BLaER1 treated with 17β-estradiol and CSF1 and Interleukin-3, amounts not matched to agents 10 nM and 100 nM (cell line): ENCODE data around the gene KRT27.

Experiments
- H3K27ac ChIP-seq, 11 experiments: shearing (Covaris generic); formaldehyde crosslinking; 2 replicates each; pipeline ENCODE4 v1.8.1; 2022
- H3K27me3 ChIP-seq, 11 experiments: shearing (Covaris generic); formaldehyde crosslinking; 2 replicates each; pipeline ENCODE4 v1.8.1; 2022
- H3K36me3 ChIP-seq, 11 experiments: shearing (Covaris generic); formaldehyde crosslinking; 2 replicates each; pipeline ENCODE4 v1.8.1; 2022
- H3K4me1 ChIP-seq, 10 experiments: shearing (Covaris generic); formaldehyde crosslinking; 2 replicates each; pipeline ENCODE4 v1.8.1; 2022
- H3K4me2 ChIP-seq, 11 experiments: shearing (Covaris generic); formaldehyde crosslinking; 2 replicates each; pipeline ENCODE4 v1.8.1; 2022
- H3K4me3 ChIP-seq, 10 experiments: shearing (Covaris generic); formaldehyde crosslinking; 2 replicates each; pipeline ENCODE4 v1.8.1; 2022
- H3K9ac ChIP-seq, 11 experiments: shearing (Covaris generic); formaldehyde crosslinking; 2 replicates each; pipeline ENCODE4 v1.8.1; 2022
- H3K9me3 ChIP-seq, 11 experiments: shearing (Covaris generic); formaldehyde crosslinking; replicated peaks in 1 of 11; 2 replicates each; pipeline ENCODE4 v1.8.1; 2022
- H4K20me1 ChIP-seq, 11 experiments: shearing (Covaris generic); formaldehyde crosslinking; 2 replicates each; pipeline ENCODE4 v1.8.1; 2022
- Cebpa-rat ChIP-seq, 11 experiments: shearing (Covaris generic); IDR thresholded peaks; 2 replicates each; pipeline ENCODE4 v1.8.1; 2022

KRT27 gene

DNA sequence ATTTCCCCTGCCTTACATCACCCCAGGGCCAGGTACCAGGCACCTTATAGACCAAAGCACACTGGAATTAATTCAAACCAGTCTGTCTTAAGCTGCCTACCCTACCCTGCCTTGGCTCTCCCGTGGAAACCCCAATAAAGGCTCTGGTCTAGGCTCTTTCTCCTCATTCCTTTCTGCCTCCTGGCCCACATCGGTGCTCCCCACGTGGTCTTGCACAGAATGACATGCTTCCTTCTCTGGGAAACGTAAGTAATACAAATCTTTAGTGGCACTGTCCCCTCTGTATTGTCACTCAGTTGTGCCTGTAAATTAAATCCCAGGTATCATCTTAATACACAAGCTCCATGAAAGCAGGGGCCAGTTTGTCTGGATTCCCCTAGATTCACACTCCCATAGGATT is 43.8 kb downstream of the KRT27 start:
- Histone ChIP-seq H3K9me3 (peaks cover 24 to 35% (median 29%) of the 10 kb centered on the region in 11 experiments), H3K27ac (no peak overlapping the region), H3K36me3 (no peaks in the 10 kb centered on the region), H3K9ac (no peak overlapping the region), H3K4me2 (no peak overlapping the region), H3K27me3 (no peaks in the 10 kb centered on the region), H3K4me3 (no peak overlapping the region), H4K20me1 (no peaks in the 10 kb centered on the region), H3K4me1 (no peaks in the 10 kb centered on the region)
- no peak for TF ChIP-seq Cebpa-rat (IDR thresholded peaks at IDR 0.05)

DNA sequence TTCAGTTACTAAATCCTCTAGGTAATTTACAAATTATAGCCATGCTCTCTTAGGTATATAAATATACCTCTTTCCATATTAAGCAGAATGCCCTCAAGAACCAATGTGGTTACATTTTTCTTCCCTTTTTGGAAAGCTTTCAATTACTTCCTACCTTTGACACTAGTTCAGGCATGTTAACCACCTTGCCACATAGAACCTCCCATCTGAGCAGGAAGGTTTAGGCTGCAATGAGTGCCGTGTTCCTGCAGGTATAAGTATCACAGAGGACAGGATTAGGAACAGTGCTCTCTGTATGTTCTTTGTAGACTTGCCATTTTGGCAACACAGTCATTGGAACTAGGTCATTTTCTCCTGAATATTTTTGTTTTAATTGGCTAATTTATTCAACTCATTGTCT is 47.3 kb downstream of the KRT27 start:
- no peak overlapping the region for H3K4me2 ChIP-seq
- H3K27ac ChIP-seq = no peak overlapping the region
- TF ChIP-seq Cebpa-rat (IDR thresholded peaks at IDR 0.05) = no peak
- no peaks in the 10 kb centered on the region for H3K36me3 ChIP-seq
- H3K4me1 ChIP-seq = peaks cover 0 to 6% (median 0%) of the 10 kb centered on the region in 10 experiments; a peak in 9 of 20 replicates
- no peak overlapping the region for H3K9ac ChIP-seq
- no peaks in the 10 kb centered on the region for H4K20me1 ChIP-seq
- H3K9me3 ChIP-seq = peaks cover 5 to 16% (median 8%) of the 10 kb centered on the region in 11 experiments; a peak in 13 of 22 replicates
- H3K27me3 ChIP-seq = no peaks in the 10 kb centered on the region
- no peak overlapping the region for H3K4me3 ChIP-seq

DNA sequence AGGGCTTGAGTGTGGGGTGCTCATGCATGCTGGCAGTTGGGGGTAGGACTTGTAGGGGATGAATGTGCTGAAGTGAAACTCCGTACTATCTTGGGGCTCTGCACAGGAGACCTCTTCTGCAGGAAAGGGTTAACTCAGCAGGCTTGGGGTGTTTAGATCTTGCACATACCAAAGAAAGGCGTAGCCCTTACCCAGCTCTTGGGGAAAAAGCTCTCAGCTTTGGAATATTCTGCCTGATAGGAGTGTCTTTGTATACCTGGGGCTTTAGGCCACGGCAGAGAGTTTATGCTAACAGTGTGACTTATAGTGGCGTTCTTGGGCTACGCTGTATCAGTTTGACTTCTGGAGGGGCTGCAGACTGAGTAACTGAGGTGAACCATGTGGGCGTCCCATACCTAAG is 48.3 kb downstream of the KRT27 start:
- no peak overlapping the region for H3K27ac ChIP-seq
- H3K4me3 ChIP-seq = no peak overlapping the region
- no peak for TF ChIP-seq Cebpa-rat (IDR thresholded peaks at IDR 0.05)
- no peaks in the 10 kb centered on the region for H4K20me1 ChIP-seq
- no peaks in the 10 kb centered on the region for H3K36me3 ChIP-seq
- H3K4me1 ChIP-seq = peaks cover 0 to 15% (median 6%) of the 10 kb centered on the region in 10 experiments; a peak in 16 of 20 replicates
- no peaks in the 10 kb centered on the region for H3K27me3 ChIP-seq
- H3K4me2 ChIP-seq = no peak overlapping the region
- H3K9ac ChIP-seq = no peak overlapping the region
- H3K9me3 ChIP-seq = peaks cover 5 to 18% (median 8%) of the 10 kb centered on the region in 11 experiments; a peak in 13 of 22 replicates

DNA sequence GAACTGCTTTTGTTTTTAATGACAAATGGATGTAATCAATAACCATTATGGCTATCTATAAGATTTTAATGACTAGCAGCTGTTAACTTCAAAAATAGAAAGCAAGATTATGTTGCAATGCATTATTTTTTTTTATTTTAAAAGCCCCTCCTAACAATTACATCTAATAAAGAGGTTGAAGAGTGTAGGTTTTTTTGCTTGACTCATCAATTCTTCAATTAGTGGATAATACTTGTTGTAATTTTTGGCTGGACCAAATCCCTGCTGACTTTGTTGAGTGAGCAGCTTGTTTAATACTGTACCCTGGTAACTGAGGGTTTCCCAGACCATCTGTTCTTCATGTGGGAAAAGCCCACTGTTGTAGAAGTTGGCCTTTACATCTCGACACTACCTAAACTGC is 51.4 kb downstream of the KRT27 start:
- H4K20me1 ChIP-seq = no peaks in the 10 kb centered on the region

DNA sequence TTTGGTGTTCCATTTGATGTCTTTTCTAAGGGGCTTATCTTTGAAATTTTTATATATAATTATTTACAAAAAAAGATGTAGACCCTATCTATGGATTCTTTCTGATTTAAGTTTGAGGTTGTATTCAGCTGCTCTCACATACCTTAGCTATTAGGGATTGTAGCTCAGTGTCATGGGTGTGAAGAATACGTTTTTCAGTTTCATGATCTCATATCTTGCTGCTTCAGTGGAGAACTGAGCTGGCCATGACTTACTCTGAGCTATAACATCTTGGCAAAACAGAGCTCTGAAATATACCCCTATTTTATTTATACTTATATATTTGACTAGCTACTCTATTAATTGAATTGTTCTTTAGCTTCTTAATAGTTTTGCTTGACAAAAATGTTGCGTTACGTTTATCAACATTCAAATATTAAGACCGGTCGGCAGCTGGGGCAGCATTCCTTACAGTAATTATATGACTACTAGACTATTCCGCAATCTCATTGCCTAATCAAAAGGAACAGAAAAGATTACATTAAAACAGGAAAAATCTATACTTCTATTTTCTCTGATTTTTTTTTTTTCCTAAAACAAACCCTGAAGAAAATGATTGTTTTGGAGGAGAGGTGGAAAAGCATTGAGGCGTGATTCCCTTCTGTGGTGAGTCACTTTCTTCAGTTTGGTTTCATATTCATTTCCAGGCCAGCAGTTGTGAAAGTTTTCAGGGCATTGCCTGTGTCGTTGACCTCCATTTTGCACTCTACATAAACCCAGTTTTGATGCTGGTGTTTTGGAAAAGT is 54.7 kb downstream of the KRT27 start:
- Histone ChIP-seq H3K4me3 (peak overlapping the region in 6 of 10 experiments; percentile 10 to 47 (median 35); a peak in 9 of 20 replicates), H3K4me2 (peak overlapping the region; percentile 35 to 81 (median 69); a peak in 21 of 22 replicates), H3K9me3 (peaks cover 19 to 42% (median 30%) of the 10 kb centered on the region in 11 experiments; a peak in 21 of 22 replicates), H3K36me3 (peaks cover 0 to 5% (median 0%) of the 10 kb centered on the region in 11 experiments; a peak in 2 of 22 replicates), H3K27me3 (no peaks in the 10 kb centered on the region), H3K4me1 (peaks cover 23 to 49% (median 32%) of the 10 kb centered on the region in 10 experiments), H3K27ac (peak overlapping the region; percentile 23 to 96 (median 91); a peak in 21 of 22 replicates), H4K20me1 (no peaks in the 10 kb centered on the region), H3K9ac (peak overlapping the region; percentile 36 to 80 (median 75); a peak in 21 of 22 replicates)
- peak in 8 of 11 experiments; percentile 66 to 93 (median 88); a peak in 15 of 22 replicates for TF ChIP-seq Cebpa-rat (IDR thresholded peaks at IDR 0.05)

More for the DNA sequence above, 51.4 kb downstream of the KRT27 start:
- no peak for TF ChIP-seq Cebpa-rat (IDR thresholded peaks at IDR 0.05)
- H3K4me2 ChIP-seq = no peak overlapping the region
- H3K4me3 ChIP-seq = no peak overlapping the region
- H3K9ac ChIP-seq = no peak overlapping the region
- H3K27me3 ChIP-seq = no peaks in the 10 kb centered on the region
- H3K27ac ChIP-seq = no peak overlapping the region; a peak in 1 of 22 replicates
- H3K4me1 ChIP-seq = peaks cover 21 to 46% (median 31%) of the 10 kb centered on the region in 10 experiments
- peaks cover 7 to 23% (median 12%) of the 10 kb centered on the region in 11 experiments; a peak in 15 of 22 replicates for H3K9me3 ChIP-seq
- no peaks in the 10 kb centered on the region for H3K36me3 ChIP-seq

DNA sequence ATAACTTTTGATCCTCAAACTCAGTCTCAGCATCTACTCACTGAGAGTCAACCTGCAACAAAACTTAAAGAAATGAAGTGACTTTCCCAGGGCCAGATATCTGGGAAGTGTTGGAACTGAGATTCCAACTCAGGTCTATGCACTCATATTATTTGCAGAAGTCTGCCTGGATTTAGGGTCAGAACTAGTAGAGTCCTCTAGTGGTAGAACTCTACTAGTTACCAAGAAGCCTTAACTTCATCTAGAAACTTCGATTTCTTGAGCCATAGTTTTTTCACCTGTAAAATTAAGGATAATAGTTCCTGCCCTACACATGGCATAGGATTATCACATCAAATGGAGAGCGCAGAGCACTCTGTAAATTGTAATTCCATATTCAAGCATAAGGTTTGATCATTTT is 55.4 kb downstream of the KRT27 start:
- no peak for TF ChIP-seq Cebpa-rat (IDR thresholded peaks at IDR 0.05)
- Histone ChIP-seq H3K27me3 (no peaks in the 10 kb centered on the region), H3K4me3 (peak overlapping the region in 1 of 10 experiments; percentile 47; a peak in 1 of 20 replicates), H4K20me1 (no peaks in the 10 kb centered on the region), H3K9me3 (peaks cover 19 to 42% (median 30%) of the 10 kb centered on the region in 11 experiments; a peak in 21 of 22 replicates), H3K36me3 (peaks cover 0 to 5% (median 0%) of the 10 kb centered on the region in 11 experiments; a peak in 2 of 22 replicates), H3K4me2 (peak overlapping the region; percentile 35 to 81 (median 69); a peak in 21 of 22 replicates), H3K4me1 (peaks cover 23 to 49% (median 33%) of the 10 kb centered on the region in 10 experiments), H3K27ac (peak overlapping the region in 10 of 11 experiments; percentile 64 to 96 (median 91); a peak in 19 of 22 replicates), H3K9ac (peak overlapping the region in 8 of 11 experiments; percentile 68 to 80 (median 76); a peak in 15 of 22 replicates)
